Measurements from ENCODE around the gene BICRA.
"Not testable (repeated sequence)": the region's sequence is repeated elsewhere in the genome, so short reads cannot be mapped to it uniquely, and the experiment has no call there.

The BICRA gene

DNA sequence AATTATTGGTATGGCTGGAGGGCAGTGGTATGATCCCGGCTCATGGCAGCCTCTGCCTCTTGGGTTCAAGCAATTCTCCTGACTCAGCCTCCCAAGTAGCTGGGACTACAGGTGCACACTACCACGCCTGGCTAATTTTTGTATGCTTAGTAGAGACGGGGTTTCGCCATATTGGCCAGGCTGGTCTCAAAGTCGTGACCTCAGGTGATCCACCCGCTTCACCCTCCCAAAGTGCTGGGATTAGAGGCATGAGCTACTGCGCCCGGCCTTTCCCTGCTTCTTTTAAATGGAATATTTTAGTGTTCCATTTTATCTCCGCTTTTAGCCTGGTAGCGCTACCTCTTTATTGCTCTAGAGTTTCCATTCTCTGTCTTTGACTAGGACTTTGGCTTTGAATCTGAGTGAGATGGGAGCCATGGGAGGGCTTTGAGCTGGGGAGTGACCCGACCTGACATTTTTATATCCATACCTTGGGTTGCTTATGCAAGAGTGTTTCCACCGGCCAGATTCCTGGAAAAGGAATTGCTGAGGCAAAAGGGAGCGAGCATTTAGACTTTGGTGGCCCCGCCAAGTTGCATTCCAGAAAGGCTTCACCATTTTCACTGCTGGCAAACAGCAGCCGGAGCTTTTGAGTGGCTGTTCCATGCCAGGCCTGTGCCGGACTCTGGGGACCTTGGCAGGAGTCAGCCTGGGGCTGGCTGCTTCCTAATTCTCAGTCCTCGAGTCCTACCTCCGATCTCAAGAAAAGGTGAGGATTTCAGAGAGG, 22.9 kb downstream of the BICRA start:
- DNase-seq, result no peak

DNA sequence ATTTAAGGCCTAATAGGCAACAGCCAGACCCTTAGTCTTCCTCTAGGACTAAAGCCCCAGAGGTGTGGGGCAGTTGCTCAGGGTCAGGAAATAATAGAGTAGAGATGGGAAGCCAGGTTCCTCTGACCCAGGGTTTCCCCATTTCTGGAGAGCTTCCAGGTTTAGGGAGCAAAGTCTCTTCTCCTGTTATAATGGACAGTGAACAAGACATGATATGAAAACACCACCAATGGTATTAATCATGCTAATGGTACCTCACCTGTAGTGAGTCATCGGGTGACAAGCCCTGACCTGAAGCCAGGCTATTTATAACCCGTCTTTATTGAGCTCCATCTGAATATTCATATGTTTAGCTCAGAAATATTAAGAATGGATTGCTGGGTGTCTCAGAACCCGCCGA, 24.6 kb downstream of the BICRA start:
- no peak for DNase-seq

DNA sequence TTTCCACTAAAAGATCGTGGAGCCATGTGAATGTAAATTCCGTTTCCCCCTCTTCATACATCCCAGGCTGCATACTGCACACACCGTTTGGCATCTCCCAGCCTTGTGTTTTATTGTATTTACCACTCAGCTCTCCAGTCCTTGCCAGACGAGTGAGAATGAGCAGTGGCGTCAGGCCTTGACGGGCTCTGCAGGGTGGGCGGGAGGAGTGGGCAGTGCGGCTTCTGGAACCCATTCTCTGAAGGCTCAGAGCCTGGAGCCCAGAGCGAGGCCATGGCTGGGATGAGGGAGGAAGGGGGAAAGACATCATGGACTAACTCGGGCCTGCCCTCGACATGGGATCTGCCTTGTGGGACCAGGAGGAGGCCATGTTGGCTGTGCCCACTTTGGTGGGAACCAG, 25.1 kb downstream of the BICRA start:
- no peak for DNase-seq

DNA sequence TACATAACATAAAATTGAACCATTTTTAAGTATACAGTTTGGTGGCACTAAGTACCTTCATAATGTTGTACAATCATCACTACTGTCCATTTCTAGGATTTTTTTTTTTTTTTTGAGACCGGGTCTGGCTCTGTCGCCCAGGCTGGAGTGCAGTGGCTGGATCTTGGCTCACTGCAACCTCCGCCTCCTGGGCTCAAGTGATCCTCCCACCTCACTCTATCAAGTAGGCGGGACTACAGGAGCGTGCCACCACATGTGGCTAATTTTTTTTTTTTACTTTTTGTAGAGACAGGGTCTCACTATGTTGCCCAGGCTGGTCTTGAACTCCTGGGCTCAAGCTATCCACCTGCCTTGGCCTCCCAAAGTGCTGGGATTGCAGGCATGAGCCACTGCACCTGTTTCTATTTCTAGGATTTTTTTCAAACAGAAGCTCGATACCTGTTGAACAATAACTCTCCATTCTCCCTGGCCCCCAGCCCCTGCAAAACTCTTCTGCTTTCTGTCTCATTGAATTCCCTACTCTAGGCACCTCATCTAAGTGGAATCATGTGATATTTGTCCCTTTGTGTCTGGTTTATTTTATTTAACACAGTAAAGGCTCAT, 26.3 kb downstream of the BICRA start:
- DNase-seq, result not testable (repeated sequence)

DNA sequence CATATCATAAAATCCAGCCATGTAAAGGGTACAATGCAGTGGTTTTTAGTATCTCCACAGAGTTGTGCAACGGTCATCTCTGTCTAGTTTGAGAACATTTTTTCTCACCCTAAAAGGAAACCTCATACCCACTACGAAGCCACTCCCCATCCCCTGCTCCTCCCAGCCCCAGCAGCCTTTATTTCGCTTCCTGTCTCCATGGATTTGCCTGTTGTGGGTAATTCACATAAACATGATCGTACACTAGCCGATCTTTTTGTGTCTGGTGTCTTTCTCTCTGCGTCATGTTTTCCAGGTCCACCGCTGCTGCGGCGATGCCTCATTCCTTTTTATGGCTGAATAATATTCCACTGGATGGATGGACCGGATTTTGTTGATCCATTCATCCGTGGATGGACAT, 28.6 kb downstream of the BICRA start:
- no peak for DNase-seq

DNA sequence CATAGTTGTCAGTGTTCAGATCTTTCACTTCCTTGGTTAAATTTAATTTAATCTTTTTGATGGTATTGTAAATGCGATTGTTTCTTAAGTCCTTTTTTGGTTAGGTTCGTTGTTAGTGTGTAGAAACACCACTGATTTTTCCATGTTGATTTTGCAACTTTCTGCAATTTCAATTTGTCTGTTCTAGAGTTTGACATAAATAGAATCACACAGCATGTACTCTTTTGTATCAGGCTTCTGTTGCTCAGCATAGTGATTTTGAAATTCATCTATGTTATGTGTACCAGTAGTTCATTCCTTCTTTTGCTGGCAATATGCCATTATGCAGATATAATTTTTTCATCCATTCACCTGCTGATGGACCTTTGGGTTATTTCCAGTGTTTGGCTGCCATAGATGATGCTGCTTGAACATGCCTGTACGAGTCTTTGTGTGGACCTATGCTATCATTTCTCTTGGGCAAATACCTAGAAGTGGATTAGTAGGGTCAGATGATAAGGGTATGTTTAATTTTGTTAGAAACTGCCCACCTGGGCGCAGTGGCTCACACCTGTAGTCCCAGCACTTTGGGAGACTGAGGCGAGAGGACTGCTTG, 33.1 kb downstream of the BICRA start:
- no peak for DNase-seq

DNA sequence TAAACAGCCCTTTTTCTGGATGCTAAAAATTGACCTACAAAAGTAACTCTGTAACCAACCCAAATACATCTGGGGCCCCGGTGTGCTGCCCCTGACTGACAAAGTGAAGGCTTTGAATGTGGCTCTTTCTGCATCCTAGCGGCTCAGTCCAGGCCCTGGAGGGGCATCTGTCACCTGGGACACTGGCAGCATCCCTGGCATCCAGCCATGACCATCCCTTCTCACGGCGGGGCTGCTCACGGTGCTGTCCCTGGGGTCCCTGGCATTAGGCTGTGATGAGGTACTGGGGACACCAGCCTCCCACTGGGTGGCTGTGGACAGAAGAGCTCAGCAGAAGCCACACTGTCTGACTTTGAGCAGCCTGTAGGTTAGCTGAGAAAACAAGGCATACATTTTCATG, 34.3 kb downstream of the BICRA start:
- no peak for DNase-seq

DNA sequence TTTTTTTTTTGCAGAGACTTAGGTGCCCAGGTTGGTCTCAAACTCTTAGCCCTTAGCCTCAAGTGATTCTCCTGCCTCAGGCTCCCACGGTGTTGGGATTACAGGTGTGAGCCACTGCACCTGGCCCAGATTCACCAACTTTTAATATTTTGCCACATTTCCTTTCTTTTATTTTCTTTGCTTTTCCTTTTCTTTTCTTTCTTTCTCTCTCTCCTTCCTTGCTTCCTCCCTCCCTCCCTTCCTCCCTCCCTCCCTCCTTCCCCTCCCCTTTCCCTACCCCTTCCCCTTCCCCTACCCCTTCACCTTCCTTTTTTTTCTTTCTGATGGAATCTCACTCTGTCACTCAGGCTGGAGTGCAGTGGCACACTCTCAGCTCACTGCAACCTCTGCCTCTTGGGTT, 35.3 kb downstream of the BICRA start:
- no peak for DNase-seq

DNA sequence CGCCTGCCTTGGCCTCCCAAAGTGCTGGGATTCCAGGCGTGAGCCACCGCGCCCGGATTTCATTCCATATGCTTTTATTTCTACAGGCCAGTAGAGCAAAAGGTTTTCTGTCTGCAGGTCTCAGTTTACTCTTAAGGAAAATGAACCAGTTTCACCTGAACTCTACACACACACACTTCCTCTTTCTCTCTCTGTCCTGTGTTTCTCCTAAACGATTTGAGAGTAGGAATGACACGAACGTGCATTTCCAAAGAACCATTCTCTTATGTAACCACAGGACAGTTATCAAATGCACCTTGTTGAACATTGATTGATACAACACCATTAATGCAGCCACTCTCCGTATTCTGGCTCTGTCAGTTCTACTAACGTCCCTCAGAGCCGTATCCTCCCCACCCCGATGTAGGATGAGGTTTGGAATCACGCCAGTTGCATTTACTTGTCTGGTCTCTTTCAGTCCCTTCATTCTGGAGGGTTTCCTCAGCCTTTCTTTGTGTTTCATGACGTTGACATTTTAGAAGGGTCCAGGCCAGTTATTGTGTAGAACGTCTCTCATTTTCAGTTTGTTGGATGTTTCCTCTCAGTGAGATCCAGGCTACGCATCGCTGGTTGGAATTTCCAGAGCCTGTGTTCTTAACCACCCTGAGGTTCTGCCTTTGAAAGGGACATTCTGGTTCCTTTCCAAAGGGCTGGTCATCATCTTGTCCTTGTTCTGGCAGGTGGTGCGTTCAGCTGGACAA, 36.0 kb downstream of the BICRA start:
- DNase-seq, result no peak

DNA sequence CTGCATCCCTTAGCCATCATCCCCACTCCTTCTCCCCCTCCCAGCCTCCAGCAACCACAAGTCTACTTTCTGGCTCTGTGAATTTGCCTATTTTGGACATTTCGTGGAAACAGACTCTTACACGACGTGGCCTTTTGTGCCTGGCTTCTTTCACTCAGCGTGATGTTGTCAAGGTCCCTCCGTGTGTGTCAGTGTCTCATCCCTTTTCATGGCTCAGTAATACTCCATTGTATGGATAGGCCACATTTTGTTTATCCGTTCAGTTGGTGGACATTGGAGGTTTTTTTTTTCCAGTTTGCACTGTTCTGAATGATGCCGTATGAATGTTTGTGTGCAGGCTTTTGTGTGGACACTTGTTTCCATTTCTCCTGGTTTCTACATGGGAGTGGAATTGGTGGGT, 38.0 kb downstream of the BICRA start:
- DNase-seq, result no peak

DNA sequence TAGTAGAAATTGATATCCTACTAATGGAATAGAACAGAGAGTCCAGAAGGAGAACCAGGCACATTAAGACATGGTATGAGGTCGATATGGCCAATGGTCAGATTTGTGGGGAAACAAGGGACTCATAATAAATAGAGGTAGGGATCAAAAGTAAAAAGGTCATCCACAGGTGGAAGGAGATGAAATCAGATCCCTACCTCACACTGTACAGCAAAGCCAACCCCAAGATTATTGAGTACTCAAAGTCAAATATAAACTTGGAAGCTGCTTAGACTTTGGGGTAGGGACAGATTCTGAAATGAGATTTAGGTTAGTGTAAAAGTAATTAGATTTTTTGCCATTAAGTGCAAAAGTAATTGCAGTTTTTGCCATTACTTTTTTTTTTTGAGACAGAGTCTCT, 40.7 kb downstream of the BICRA start:
- no peak for DNase-seq

DNA sequence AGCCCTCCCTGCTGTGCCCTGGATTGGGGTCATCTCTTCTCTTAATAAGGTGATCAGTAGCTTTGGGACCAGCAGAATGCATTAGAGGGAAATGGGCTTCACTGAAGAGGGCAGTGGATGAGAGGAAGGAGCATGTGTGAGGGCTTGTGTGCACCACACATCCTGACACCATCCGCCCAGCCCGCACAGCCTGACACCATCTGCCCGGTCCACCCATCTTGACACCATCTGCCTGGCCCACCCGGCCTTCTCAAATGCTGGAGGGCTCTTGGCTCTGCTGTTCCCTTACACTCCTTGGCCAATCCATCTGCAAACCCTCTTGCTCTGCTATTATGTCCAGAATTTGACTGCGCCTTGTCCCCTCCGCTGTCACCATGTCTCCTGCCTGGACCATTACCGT, 41.8 kb downstream of the BICRA start:
- DNase-seq, result no peak

DNA sequence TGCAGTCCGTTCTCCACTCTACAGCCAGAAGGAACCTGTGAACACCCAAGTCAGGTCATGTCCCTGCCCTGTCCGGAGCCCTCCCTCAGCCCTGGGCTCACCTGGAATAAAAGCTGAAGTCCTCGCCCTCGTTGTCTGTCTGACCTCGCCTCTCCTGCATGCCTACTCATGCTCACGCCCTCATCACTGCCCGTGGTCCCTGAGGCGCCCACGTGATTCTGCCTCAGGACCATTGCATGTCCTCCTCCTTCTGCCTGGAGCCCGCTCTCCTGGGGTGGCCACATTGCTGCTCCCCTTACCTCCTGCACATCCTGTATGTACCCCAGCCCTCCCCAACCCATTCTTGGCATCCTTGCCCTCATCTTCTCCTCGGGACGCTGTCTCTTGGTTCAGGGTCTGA, 42.2 kb downstream of the BICRA start:
- no peak for DNase-seq

DNA sequence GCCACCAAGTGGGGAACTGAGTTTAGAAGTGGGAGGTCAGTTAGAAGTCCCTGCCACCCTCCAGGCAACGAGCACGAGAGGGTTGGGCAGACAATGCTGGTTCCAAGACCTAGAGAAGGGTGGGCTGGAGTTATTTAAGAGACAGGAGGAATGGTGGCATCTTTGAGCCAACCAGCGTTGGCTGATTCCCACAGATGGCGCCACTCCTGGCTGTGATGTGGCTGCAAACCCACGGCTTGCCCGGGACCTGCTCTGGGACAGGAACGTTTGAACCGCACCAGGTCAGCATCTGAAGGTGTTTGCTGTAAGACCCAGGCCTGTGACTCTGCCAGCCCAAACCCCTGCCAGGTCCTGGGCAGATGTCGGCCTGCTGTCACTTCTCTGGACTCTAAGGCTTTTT, 42.8 kb downstream of the BICRA start:
- DNase-seq, result no peak

DNA sequence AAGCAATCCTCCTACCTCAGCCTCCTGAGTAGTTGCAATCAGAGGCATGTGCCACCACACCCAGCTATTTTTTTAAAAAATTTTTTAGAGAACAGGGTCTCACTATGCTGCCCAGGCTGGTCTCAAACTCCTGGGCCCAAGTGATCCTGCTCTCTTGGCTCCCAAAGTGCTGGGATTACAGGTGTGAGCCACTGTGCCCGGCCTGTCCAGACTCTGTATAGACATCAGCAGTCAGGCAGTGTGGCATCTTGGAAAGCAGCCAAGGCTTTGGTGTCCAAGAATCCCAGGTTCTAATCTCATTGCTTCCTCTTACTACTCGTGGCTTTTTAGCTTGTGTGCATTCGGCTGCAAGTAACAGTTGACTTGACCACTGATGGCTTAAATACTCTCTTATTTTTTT, 43.4 kb downstream of the BICRA start:
- no peak for DNase-seq

DNA sequence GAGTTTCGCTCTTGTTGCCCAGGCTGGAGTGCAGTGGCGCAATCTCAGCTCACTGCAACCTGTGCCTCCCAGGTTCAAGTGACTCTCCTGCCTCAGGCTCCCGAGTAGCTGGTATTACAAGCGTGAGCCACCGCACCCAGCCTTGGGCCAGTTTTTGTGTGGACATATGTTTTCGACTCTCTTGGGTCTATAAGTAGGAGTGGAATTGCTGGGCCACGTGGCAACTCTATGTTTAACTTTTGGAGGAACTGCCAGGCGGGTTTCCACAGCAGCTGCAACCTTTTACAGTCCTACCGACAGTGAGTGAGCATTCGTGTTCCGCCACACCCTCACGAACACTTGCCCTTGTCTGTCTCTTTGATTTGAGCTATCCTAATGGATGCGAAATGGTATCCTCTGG, 44.9 kb downstream of the BICRA start:
- no peak for DNase-seq

DNA sequence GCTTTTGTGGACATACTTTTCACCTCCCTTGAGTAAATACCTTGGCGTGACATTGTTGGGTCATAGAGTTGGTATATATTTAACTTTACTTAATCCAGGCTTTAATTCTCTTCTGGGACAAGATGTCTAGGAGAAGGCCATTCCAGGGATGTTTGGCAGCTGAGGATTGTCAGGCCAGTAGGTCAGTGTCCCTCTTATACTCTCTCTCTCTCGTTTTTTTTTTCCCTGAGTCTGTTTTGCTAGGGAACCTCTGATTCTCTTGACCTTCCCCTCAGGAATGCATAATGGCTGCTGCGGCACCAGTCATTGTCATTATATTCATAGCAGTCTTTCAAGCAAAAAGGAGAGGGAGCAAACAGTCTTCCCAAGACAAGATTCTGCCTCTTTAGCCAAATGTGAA, 48.8 kb downstream of the BICRA start:
- no peak for DNase-seq

DNA sequence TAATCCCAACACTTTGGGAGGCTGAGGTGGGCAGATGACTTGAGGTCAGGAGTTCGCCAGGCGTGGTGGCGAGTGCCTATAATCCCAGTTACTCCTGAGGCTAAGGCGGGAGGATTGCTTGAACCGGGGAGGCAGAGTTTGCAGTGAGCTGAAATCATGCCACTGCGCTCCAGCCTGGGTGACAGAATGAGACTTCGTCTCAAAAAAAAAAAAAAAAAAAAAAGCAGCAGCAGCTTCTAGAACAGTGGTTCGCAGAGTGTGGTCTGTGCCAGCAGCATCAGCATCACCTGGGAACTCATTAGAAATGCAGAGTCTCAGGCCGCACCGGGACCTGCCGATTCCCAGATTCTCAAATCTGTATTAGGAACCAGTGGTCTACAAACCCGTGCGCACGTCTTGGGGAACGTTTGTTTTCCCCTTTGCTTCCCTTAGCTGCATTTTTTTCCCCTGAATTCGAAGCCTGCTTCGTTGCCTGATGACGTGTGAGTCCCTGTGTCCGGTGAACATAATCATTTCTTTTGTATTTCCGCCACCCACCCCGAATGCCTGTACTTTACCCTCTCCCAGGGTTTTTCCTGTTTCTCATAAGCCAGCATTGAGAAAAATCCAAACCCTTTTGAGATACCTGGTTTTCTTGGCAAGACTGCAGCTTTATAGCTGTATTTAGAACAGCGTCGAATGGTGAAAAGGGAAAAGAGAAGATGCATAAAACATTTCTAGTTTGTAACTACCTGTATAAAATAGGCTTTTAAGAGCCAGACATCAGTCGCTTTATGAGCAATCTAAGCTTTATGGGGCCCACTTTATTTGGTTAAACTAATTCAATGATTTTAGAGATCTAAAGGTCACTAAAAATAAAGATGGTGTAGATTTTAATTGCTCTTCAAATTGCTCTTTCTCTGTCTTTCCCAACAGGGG, 49.8 kb downstream of the BICRA start:
- DNase-seq, result no peak

DNA sequence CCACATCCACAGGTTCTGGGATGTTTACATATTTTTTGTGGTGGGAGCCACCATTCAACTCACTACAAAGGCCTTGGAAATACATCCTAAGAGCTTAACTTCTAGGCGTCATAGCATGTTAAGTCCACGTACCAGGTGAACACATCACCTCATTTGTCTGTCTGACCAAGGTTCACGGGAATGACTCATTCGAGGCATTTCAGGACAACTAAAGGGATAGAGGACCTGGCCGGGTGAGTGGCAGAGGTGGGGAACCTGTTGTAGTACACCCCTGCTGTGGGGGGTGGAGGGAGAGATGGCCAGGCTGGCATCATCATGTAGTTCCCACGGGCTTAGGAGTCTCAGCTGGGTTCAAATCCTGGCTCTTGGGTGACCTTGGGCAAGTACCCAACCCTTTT, 51.5 kb downstream of the BICRA start:
- no peak for DNase-seq

DNA sequence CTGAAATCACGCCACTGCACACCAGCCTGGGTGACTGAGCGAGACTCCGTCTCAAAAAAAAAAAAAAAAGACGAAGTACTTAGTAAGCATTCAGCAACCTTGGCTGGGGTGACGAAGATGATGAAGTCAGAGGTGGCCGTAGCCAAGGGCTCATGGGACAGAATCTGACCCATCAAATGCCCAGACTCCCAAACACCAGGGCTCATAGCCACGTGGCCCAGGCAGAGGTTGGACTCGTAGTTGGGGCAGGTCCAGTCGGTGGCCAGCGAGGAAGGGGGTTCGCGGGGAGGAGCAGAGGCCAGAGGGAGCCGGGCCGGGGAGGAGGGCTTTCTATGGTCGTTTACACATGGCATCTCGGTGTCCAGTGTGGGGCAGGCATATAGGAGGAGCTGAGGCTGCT, 52.2 kb downstream of the BICRA start:
- no peak for DNase-seq

DNA sequence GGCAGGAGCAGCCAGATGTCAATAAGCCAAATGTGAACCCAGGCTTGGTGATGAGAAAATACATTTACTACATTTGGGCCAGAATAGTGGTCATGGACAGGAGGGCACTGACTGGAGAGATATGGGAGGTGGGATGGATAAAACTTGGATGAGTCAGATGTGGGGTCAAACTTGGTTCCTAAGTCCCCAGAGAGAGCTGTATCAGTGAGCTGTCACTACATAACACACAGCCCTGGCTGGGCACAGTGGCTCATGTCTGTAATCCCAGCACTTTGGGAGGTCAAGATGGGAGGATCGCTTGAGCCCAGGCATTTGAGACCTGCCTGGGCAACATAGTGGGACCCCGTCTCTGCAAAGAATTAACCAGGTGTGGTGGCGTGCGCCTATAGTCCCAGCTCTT, 52.7 kb downstream of the BICRA start:
- no peak for DNase-seq

DNA sequence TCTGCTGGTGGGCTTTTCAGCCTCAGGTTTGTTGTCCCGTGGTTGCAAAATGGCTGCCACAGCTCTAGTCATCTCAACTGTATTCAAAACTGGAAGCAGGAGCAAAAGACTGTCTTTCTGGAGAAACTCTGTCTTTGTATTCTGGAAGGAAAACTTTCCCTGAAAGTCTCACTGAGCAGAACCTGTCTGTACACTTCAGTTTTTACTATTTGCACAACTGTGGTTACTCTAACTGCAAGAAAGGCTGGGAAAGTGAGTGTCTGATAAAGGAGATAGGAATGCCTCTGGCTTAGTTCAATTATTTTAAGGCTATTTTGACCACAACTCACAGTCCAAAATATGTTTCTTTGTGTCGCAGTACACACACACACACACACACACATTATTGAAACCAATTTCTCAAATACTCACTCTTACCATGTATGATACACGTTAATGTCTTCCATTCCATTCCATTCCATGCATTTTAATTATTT, 54.5 kb downstream of the BICRA start:
- peak in 1 of 2 experiments; percentile 20 for DNase-seq
